Activated CD8-positive, alpha-beta memory T cell treated with anti-CD3 and anti-CD28 coated beads for 36 hours (primary cell): Measurements from ENCODE around the gene SMAP2. TPM values are rescaled to one million over a fixed set of nuclear protein-coding genes. Genes with fewer than 3 reads are reported as not detected.

Experiments
- CTCF ChIA-PET: fragments of 350-600 bp; sonication (Branson Sonifier 250); formaldehyde crosslinking; loops from one replicate; lab custom pipeline; 2021; ENCODE audit warnings: antibody characterized with exemption; lab: Charles Lee
- POLR2A ChIA-PET: fragments of 350-600 bp; sonication (Branson Sonifier 250); formaldehyde crosslinking; loops from one replicate; lab custom pipeline; 2021; ENCODE audit warnings: antibody characterized with exemption; lab: Charles Lee
- total RNA-seq, 2 experiments: library from RNA; stranded (reverse); gene quantifications; one replicate each; pipeline ENCODE4 v1.2.3, GENCODE V29; 2021

Gene SMAP2
- total RNA-seq, 2 experiments from 2014 or later = 141 TPM

GRCh38 chr1:40425198-40425597 is 51.7 kb downstream of the SMAP2 start:
- ChIA-PET CTCF (interaction anchor here (1.3 kb wide), 1 partner anchor 10 kb away, joined by 3 read pairs; no protein-coding TSS in a partner anchor), POLR2A (no interaction called here)

- ChIA-PET CTCF (no interaction called here), POLR2A (no interaction called here)
Observed at GRCh38 chr1:40431385-40431784, 57.9 kb downstream of the SMAP2 start.

GRCh38 chr1:40432644-40433390 is 59.3 kb downstream of the SMAP2 start:
- ChIA-PET CTCF (no interaction called here), POLR2A (no interaction called here)

GRCh38 chr1:40435471-40435870 is 61.9 kb downstream of the SMAP2 start:
- ChIA-PET POLR2A (no interaction called here), CTCF (interaction anchor here (0.6 to 1.1 kb wide), 2 partner anchors 11 to 71 kb away, joined by 3 read pairs; no protein-coding TSS in a partner anchor)

GRCh38 chr1:40435876-40436275 is 62.3 kb downstream of the SMAP2 start:
- POLR2A ChIA-PET = no interaction called here
- CTCF ChIA-PET = interaction anchor here (1.1 kb wide), 1 partner anchor 11 kb away, joined by 3 read pairs; no protein-coding TSS in a partner anchor

GRCh38 chr1:40438391-40439015 is 65.0 kb downstream of the SMAP2 start:
- ChIA-PET CTCF (interaction anchor here (1.0 to 1.6 kb wide), 5 partner anchors 12 to 100 kb away, joined by 3 to 5 read pairs (median 5); partner anchors contain the start of gene ZFP69B), POLR2A (no interaction called here)

GRCh38 chr1:40439247-40439646 is 65.7 kb downstream of the SMAP2 start:
- ChIA-PET POLR2A (no interaction called here), CTCF (interaction anchor here (1.4 to 1.5 kb wide), 2 partner anchors 11 to 101 kb away, joined by 5 read pairs; partner anchors contain the start of gene ZFP69B)

GRCh38 chr1:40449684-40450494 is 76.4 kb downstream of the SMAP2 start, which contains the start of gene ZFP69B:
ZFP69B (plus strand) TSS chr1:40450476; CDS start chr1:40450962, 486 bp downstream.
- POLR2A ChIA-PET = interaction anchor here (0.7 to 1.9 kb wide), 9 partner anchors 28 to 242 kb away, joined by 3 to 10 read pairs (median 4); partner anchors contain the start of genes EXO5, NFYC and ZFP69
- CTCF ChIA-PET = interaction anchor here (0.6 to 1.6 kb wide), 8 partner anchors 11 to 115 kb away, joined by 3 to 7 read pairs (median 4); partner anchors contain the start of gene EXO5

- POLR2A ChIA-PET = interaction anchor here (0.6 to 1.9 kb wide), 12 partner anchors 27 to 359 kb away, joined by 3 to 10 read pairs (median 4); partner anchors contain the start of genes EXO5, NFYC and ZFP69
- CTCF ChIA-PET = interaction anchor here (0.6 to 1.6 kb wide), 9 partner anchors 12 to 407 kb away, joined by 3 to 7 read pairs (median 4); partner anchors contain the start of gene EXO5
Observed at GRCh38 chr1:40450495-40451237, 77.1 kb downstream of the SMAP2 start.

GRCh38 chr1:40451238-40451585 is 77.7 kb downstream of the SMAP2 start:
- CTCF ChIA-PET = interaction anchor here (1.3 to 1.5 kb wide), 2 partner anchors 46 to 90 kb away, joined by 3 to 4 read pairs; no protein-coding TSS in a partner anchor
- POLR2A ChIA-PET = interaction anchor here (0.6 to 1.9 kb wide), 5 partner anchors 58 to 358 kb away, joined by 3 to 10 read pairs (median 4); no protein-coding TSS in a partner anchor

GRCh38 chr1:40454873-40455272 is 81.3 kb downstream of the SMAP2 start:
- POLR2A ChIA-PET = no interaction called here

GRCh38 chr1:40462956-40463590 is 89.5 kb downstream of the SMAP2 start:
- CTCF ChIA-PET = no interaction called here

More at GRCh38 chr1:40454873-40455272, 81.3 kb downstream of the SMAP2 start:
- CTCF ChIA-PET = no interaction called here

GRCh38 chr1:40469327-40469726 is 95.8 kb downstream of the SMAP2 start:
- CTCF ChIA-PET = no interaction called here
- POLR2A ChIA-PET = no interaction called here

More at GRCh38 chr1:40462956-40463590, 89.5 kb downstream of the SMAP2 start:
- POLR2A ChIA-PET = no interaction called here

Other genes starting within 250 kb of the SMAP2 start
- gene RLF, start 212.3 kb upstream of the SMAP2 start, total RNA-seq = 10 to 100 TPM; 14.6 to 15.1 TPM
- not detected for gene TMCO2, start 125.8 kb upstream of the SMAP2 start, total RNA-seq
- gene ZMPSTE24, start 115.5 kb upstream of the SMAP2 start, total RNA-seq = 10 to 100 TPM; 48.2 to 49.4 TPM
- 1 to 10 TPM; 4.6 to 4.9 TPM for gene COL9A2, start 56.4 kb upstream of the SMAP2 start, total RNA-seq
- 1 to 10 TPM; 4.2 to 4.6 TPM for gene ZFP69B, start 76.7 kb downstream of the SMAP2 start, total RNA-seq
- 1 to 10 TPM; 3.0 to 3.5 TPM for gene ZFP69, start 103.6 kb downstream of the SMAP2 start, total RNA-seq
- 10 to 100 TPM; 14.1 TPM for gene EXO5, start 135.0 kb downstream of the SMAP2 start, total RNA-seq
- gene ZNF684, start 157.9 kb downstream of the SMAP2 start, total RNA-seq = 1 to 10 TPM; 4.0 to 4.6 TPM